IPS DF 6.9 (cell line): ENCODE results near the gene UBASH3A.

ENCODE experiments used
- DNase-seq: peaks from one replicate; pipeline ENCODE4 v3.0.0-alpha.2; 2013; ENCODE audit warnings: low read depth, low spot score
- H3K27ac ChIP-seq: one replicate; pipeline ENCODE4 v1.5.1; 2013; ENCODE audit warnings: low read length, control low read depth
- H3K27me3 ChIP-seq: 2 replicates; pipeline ENCODE4 v1.6.1; 2013; ENCODE audit warnings: mild to moderate bottlenecking, low read length; ENCODE audit not compliant: control insufficient read depth, insufficient read depth
- H3K36me3 ChIP-seq: 2 replicates; pipeline ENCODE4 v1.6.1; 2013; ENCODE audit warnings: low read length; ENCODE audit not compliant: control insufficient read depth, insufficient read depth
- H3K4me1 ChIP-seq: 2 replicates; pipeline ENCODE4 v1.6.1; 2013; ENCODE audit warnings: low read length; ENCODE audit not compliant: control insufficient read depth, insufficient read depth
- H3K4me3 ChIP-seq: 2 replicates; pipeline ENCODE4 v1.5.1; 2013; ENCODE audit warnings: mild to moderate bottlenecking, low read length
- H3K9me3 ChIP-seq: 2 replicates; pipeline ENCODE4 v1.6.1; 2013; ENCODE audit warnings: low read length, inconsistent platforms; ENCODE audit not compliant: control insufficient read depth, insufficient read depth
- WGBS: extraction: QIAGEN DNeasy Blood & Tissue Kit; methylation state at CpG from one replicate; pipeline ENCODE4 v1.1.7; 2013; ENCODE audit warnings: mixed read lengths, missing lambda C conversion rate; ENCODE audit not compliant: insufficient read length, insufficient coverage; 5-methylcytosine and 5-hydroxymethylcytosine counted together

The UBASH3A gene

DNA sequence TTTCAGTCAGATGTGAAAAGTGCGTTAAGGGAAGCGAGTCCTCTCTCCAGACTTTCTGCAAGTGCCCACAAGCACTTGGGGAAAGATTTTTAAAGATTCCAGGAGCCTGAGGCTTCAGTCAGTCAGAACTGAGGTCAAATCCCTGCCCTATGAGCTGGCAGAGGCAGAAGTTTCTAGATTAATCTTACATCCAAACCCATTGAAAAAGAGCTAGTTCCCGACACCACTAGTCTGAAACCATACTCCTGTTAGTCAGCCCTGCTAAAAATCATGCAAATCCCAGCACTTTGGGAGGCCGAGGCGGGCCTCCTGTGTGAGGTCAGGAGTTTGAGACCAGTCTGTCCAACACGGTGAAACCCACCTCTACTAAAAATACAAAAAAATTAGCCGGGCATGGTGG, 71.3 kb downstream of the UBASH3A start:
- Histone ChIP-seq H3K27ac (no peak overlapping the region), H3K9me3 (no peaks in the 10 kb centered on the region), H3K4me3 (no peak overlapping the region), H3K4me1 (no peaks in the 10 kb centered on the region), H3K36me3 (no peaks in the 10 kb centered on the region), H3K27me3 (no peaks in the 10 kb centered on the region)
- DNase-seq = no peak
- WGBS = no CpG with 5 or more reads among the region's 7 CpGs

GRCh38 chr21:42475526-42476387, 72.1 kb downstream of the UBASH3A start:
- no peaks in the 10 kb centered on the region for H3K36me3 ChIP-seq
- H3K27me3 ChIP-seq = no peaks in the 10 kb centered on the region
- no peaks in the 10 kb centered on the region for H3K4me1 ChIP-seq
- H3K27ac ChIP-seq = no peak overlapping the region
- no CpG with 5 or more reads among the region's 18 CpGs for WGBS
- H3K9me3 ChIP-seq = no peaks in the 10 kb centered on the region
- no peak overlapping the region for H3K4me3 ChIP-seq
- no peak for DNase-seq

- H3K27ac ChIP-seq = no peak overlapping the region
- WGBS = no CpG with 5 or more reads among the region's 25 CpGs
- no peak for DNase-seq
- H3K9me3 ChIP-seq = no peaks in the 10 kb centered on the region
- H3K27me3 ChIP-seq = no peaks in the 10 kb centered on the region
- H3K36me3 ChIP-seq = no peaks in the 10 kb centered on the region
- H3K4me3 ChIP-seq = no peak overlapping the region
- H3K4me1 ChIP-seq = no peaks in the 10 kb centered on the region
These were observed 73.0 kb downstream of the UBASH3A start for GRCh38 chr21:42476388-42477331.

- Histone ChIP-seq H3K9me3 (no peaks in the 10 kb centered on the region), H3K4me1 (no peaks in the 10 kb centered on the region), H3K36me3 (no peaks in the 10 kb centered on the region), H3K4me3 (no peak overlapping the region), H3K27me3 (no peaks in the 10 kb centered on the region), H3K27ac (no peak overlapping the region)
- WGBS = no CpG with 5 or more reads among the region's 7 CpGs
- no peak for DNase-seq
These were observed 74.8 kb downstream of the UBASH3A start for GRCh38 chr21:42478504-42478903.

GRCh38 chr21:42479582-42479981, 75.9 kb downstream of the UBASH3A start:
- WGBS = no CpG with 5 or more reads among the region's 5 CpGs
- H3K4me3 ChIP-seq = no peak overlapping the region

DNA sequence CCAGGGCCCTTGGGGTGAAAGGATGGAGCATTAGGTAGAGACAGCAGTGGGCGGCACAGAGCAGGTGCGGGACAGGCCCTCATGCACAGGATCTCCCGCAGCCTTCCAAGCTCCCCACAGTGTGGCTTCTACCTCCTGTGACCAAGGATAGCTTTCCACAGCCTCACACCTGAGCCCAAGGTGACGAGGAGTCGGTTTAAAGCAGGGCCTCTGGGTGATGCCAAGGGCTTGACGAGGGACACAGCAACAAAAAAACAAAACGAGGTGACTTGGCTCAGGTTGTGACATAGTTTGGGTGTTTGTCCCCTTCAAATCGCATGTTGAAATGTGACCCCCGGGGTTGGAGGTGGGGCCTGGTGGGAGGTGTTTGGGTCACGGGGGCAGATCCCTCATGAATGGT, 77.0 kb downstream of the UBASH3A start:
- no peak overlapping the region for H3K4me3 ChIP-seq
- no CpG with 5 or more reads among the region's 10 CpGs for WGBS
- no peaks in the 10 kb centered on the region for H3K27me3 ChIP-seq
- DNase-seq = no peak
- H3K9me3 ChIP-seq = no peaks in the 10 kb centered on the region
- H3K27ac ChIP-seq = no peak overlapping the region
- H3K36me3 ChIP-seq = no peaks in the 10 kb centered on the region
- no peaks in the 10 kb centered on the region for H3K4me1 ChIP-seq

More at GRCh38 chr21:42479582-42479981, 75.9 kb downstream of the UBASH3A start:
- Histone ChIP-seq H3K36me3 (no peaks in the 10 kb centered on the region), H3K9me3 (no peaks in the 10 kb centered on the region), H3K27me3 (no peaks in the 10 kb centered on the region), H3K27ac (no peak overlapping the region), H3K4me1 (no peaks in the 10 kb centered on the region)
- DNase-seq = no peak

GRCh38 chr21:42481169-42481568, 77.5 kb downstream of the UBASH3A start:
- no peak overlapping the region for H3K4me3 ChIP-seq
- H3K36me3 ChIP-seq = no peaks in the 10 kb centered on the region
- no peak overlapping the region for H3K27ac ChIP-seq
- no peaks in the 10 kb centered on the region for H3K9me3 ChIP-seq
- no CpG with 5 or more reads among the region's 4 CpGs for WGBS
- no peak for DNase-seq
- H3K27me3 ChIP-seq = no peaks in the 10 kb centered on the region
- no peaks in the 10 kb centered on the region for H3K4me1 ChIP-seq

DNA sequence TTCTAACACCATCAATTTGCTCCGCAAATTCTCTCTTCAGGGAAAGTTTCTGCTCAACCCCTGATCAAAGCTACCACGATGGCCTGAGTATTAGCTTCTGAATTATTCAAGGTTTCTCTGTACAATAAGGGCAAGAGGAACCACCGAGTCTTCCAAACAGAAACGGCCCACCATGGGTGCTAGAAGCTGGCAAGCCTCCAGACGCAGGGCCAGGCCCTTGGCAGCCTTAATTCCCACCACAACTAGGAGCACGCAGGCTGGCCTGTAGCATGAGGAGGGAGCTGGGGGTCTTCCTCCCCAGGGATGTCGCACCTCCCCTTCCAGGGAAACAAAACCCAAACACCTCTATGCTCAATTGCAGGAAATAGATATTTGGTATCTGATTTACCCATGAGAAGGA, 81.3 kb downstream of the UBASH3A start:
- Histone ChIP-seq H3K9me3 (no peaks in the 10 kb centered on the region), H3K27me3 (no peaks in the 10 kb centered on the region), H3K4me1 (no peaks in the 10 kb centered on the region), H3K27ac (no peak overlapping the region), H3K36me3 (no peaks in the 10 kb centered on the region), H3K4me3 (no peak overlapping the region)
- WGBS = no CpG with 5 or more reads among the region's 7 CpGs
- DNase-seq = no peak

DNA sequence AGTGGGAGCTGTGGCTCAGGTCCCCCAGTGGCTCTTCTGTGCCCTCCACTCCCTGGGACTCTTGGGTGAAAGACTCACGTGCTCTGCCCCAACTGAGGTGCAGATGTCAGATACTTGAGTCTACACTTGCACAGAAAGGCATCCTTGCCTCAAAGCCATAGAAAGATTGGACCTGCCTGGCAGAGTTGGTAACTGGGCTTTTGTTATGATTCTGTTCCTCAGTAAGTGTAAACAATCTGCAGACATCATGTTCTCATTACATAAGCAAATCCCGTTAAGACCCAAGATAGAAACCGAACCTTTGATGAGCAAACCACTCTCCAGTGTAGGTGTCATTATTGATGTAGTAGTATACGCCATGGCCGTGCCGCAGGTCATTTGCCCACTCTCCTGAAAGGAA, 82.4 kb downstream of the UBASH3A start:
- no peaks in the 10 kb centered on the region for H3K27me3 ChIP-seq
- no peak overlapping the region for H3K27ac ChIP-seq
- H3K4me1 ChIP-seq = no peaks in the 10 kb centered on the region
- no peaks in the 10 kb centered on the region for H3K36me3 ChIP-seq
- no CpG with 5 or more reads among the region's 6 CpGs for WGBS
- H3K4me3 ChIP-seq = no peak overlapping the region
- no peak for DNase-seq
- no peaks in the 10 kb centered on the region for H3K9me3 ChIP-seq

GRCh38 chr21:42486531-42486930, 82.8 kb downstream of the UBASH3A start:
- no peak overlapping the region for H3K4me3 ChIP-seq
- no peaks in the 10 kb centered on the region for H3K27me3 ChIP-seq
- no CpG with 5 or more reads among the region's 5 CpGs for WGBS
- H3K27ac ChIP-seq = no peak overlapping the region
- no peak for DNase-seq
- H3K36me3 ChIP-seq = no peaks in the 10 kb centered on the region
- no peaks in the 10 kb centered on the region for H3K9me3 ChIP-seq
- H3K4me1 ChIP-seq = no peaks in the 10 kb centered on the region
